A549 (cell line): ENCODE results near the gene CCDC38. TPM values are rescaled to one million over a fixed set of nuclear protein-coding genes. Genes with fewer than 3 reads are reported as not detected.

Experiments
- ATAC-seq, 2 experiments: fragments of 200-7000 bp in 1 of 2; fragments of >200 bp in 1 of 2; cut with Nextera tagmentation in 1 of 2; cut with Tn5 transposase in 1 of 2; 3 replicates each; pipeline versions ENCODE4 v1.8.0 to v1.9.1; 2018 to 2020; ENCODE audit warnings: mild to moderate bottlenecking in 1 of 2, moderate library complexity in 1 of 2
- CTCF ChIA-PET: fragments of 300-600 bp; sonication (Branson Sonifier 250); formaldehyde crosslinking; extraction: SDS; loops from one replicate; lab custom pipeline; 2021; ENCODE audit warnings: antibody characterized with exemption, inconsistent platforms; lab: Yijun Ruan, JAX
- POLR2A ChIA-PET: fragments of 350-600 bp; formaldehyde crosslinking; extraction: SDS; loops from one replicate; lab custom pipeline; 2021; ENCODE audit warnings: antibody characterized with exemption, inconsistent platforms; lab: Yijun Ruan, JAX
- DNase-seq, 2 experiments: peaks; one replicate each; pipeline versions ENCODE4 v3.0.0 to v3.0.0-alpha.2; 2011 to 2016; ENCODE audit warnings: low read depth in 1 of 2, low spot score in 1 of 2
- FAIRE-seq: peaks from 2 replicates; lab custom pipeline; 2011; peaks lifted over from hg19 to GRCh38; lab: Jason Lieb, UNC
- H3K27ac ChIP-seq, 2 experiments: fragments of >200 bp; sonication (Bioruptor Twin); formaldehyde crosslinking; 3 replicates each; pipeline ENCODE4 v1.5.1; 2016 to 2017
- H3K4me1 ChIP-seq: fragments of >200 bp; sonication (Bioruptor Twin); formaldehyde crosslinking; 3 replicates; pipeline ENCODE4 v1.6.1; 2016
- H3K4me2 ChIP-seq: fragments of >200 bp; sonication (Bioruptor Twin); formaldehyde crosslinking; 3 replicates; pipeline ENCODE4 v1.6.1; 2016
- H3K4me3 ChIP-seq: fragments of >200 bp; sonication (Bioruptor Twin); formaldehyde crosslinking; 3 replicates; pipeline ENCODE4 v1.5.1; 2016
- H3K9me3 ChIP-seq: fragments of >200 bp; sonication (Bioruptor Twin); formaldehyde crosslinking; 3 replicates; pipeline ENCODE4 v1.6.1; 2016
- BCL3 ChIP-seq: fragments of >200 bp; sonication (Bioruptor Twin); formaldehyde crosslinking; IDR thresholded peaks from 3 replicates; pipeline ENCODE4 v1.6.1; 2016
- CBX8 ChIP-seq: fragments of 200-600 bp; sonication (generic); IDR thresholded peaks from 2 replicates; pipeline ENCODE4 v1.6.1; 2016
- CHD2 ChIP-seq: fragments of 150-350 bp; IDR thresholded peaks from 2 replicates; pipeline ENCODE4 v1.6.1; 2014; ENCODE audit warnings: low read length; ENCODE audit not compliant: partially characterized antibody
- CHD4 ChIP-seq: fragments of 200-600 bp; sonication (generic); IDR thresholded peaks from 2 replicates; pipeline ENCODE4 v1.6.1; 2016; ENCODE audit warnings: antibody characterized with exemption, mild to moderate bottlenecking, borderline replicate concordance
- EHF ChIP-seq: fragments of 250-450 bp; sonication (Bioruptor Pico); IDR thresholded peaks from 2 replicates; pipeline ENCODE4 v1.5.0; 2020; ENCODE audit warnings: mild to moderate bottlenecking
- EHMT2 ChIP-seq: fragments of 200-600 bp; sonication (generic); IDR thresholded peaks from 2 replicates; pipeline ENCODE4 v1.6.1; 2016; ENCODE audit warnings: antibody characterized with exemption, low read depth, mild to moderate bottlenecking, moderate library complexity
- HES2 ChIP-seq: fragments of >200 bp; sonication (Bioruptor Twin); formaldehyde crosslinking; IDR thresholded peaks from 2 replicates; pipeline ENCODE4 v1.6.1; 2016
- HOXA7 ChIP-seq: fragments of 250-450 bp; sonication (Bioruptor Pico); IDR thresholded peaks from 2 replicates; pipeline ENCODE4 v1.5.0; 2020; ENCODE audit warnings: mild to moderate bottlenecking, moderate library complexity
- HOXB13 ChIP-seq: fragments of 250-450 bp; sonication (Bioruptor Pico); IDR thresholded peaks from 2 replicates; pipeline ENCODE4 v1.5.0; 2020; ENCODE audit warnings: low read depth, mild to moderate bottlenecking, moderate library complexity
- JUNB ChIP-seq: fragments of >200 bp; sonication (Bioruptor Twin); formaldehyde crosslinking; IDR thresholded peaks from 2 replicates; pipeline ENCODE4 v1.6.1; 2016
- MAFK ChIP-seq: fragments of 450-650 bp; IDR thresholded peaks from 2 replicates; pipeline ENCODE4 v1.6.1; 2014; ENCODE audit not compliant: partially characterized antibody
- PBX3 ChIP-seq: IDR thresholded peaks from 2 replicates; pipeline ENCODE4 v1.6.1; 2012
- POLR2A ChIP-seq: IDR thresholded peaks from 2 replicates; pipeline ENCODE4 v1.6.1; 2012; ENCODE audit warnings: mild to moderate bottlenecking, low read length
- RARB ChIP-seq: fragments of 250-450 bp; sonication (Bioruptor Pico); IDR thresholded peaks from 2 replicates; pipeline ENCODE4 v1.8.0; 2021; ENCODE audit warnings: mild to moderate bottlenecking, moderate library complexity
- REST ChIP-seq: fragments of 200-600 bp; sonication (generic); IDR thresholded peaks from 2 replicates; pipeline ENCODE4 v1.6.1; 2016; ENCODE audit warnings: antibody characterized with exemption, mild to moderate bottlenecking, moderate library complexity
- RFX5 ChIP-seq: fragments of 450-650 bp; IDR thresholded peaks from 2 replicates; pipeline ENCODE4 v1.7.1; 2014; ENCODE audit warnings: antibody characterized with exemption, mild to moderate bottlenecking, moderate library complexity
- RNF2 ChIP-seq: fragments of 200-600 bp; sonication (generic); IDR thresholded peaks from 2 replicates; pipeline ENCODE4 v1.6.1; 2016; ENCODE audit warnings: low read depth, mild to moderate bottlenecking, antibody characterized with exemption, moderate library complexity, borderline replicate concordance
- SMC3 ChIP-seq: fragments of >200 bp; sonication (Bioruptor Twin); formaldehyde crosslinking; IDR thresholded peaks from 3 replicates; pipeline ENCODE4 v1.6.1; 2018; ENCODE audit warnings: inconsistent platforms
- SREBF2 ChIP-seq: fragments of 450-650 bp; IDR thresholded peaks from 2 replicates; pipeline ENCODE4 v1.6.1; 2014; ENCODE audit warnings: mild to moderate bottlenecking, moderate library complexity
- USF2 ChIP-seq: fragments of 450-650 bp; IDR thresholded peaks from 2 replicates; pipeline ENCODE4 v1.6.1; 2014; ENCODE audit warnings: antibody characterized with exemption
- ZC3H11A ChIP-seq: fragments of 450-650 bp; IDR thresholded peaks from 2 replicates; pipeline ENCODE4 v1.6.1; 2014; ENCODE audit warnings: antibody characterized with exemption, mild to moderate bottlenecking
- ZFP36 ChIP-seq: fragments of 450-650 bp; IDR thresholded peaks from 2 replicates; pipeline ENCODE4 v1.6.1; 2014; ENCODE audit warnings: borderline replicate concordance; ENCODE audit not compliant: partially characterized antibody
- WGBS: methylation state at CpG from one replicate; pipeline ENCODE4 v1.1.6; 2017; ENCODE audit errors: missing lambda C conversion rate; 5-methylcytosine and 5-hydroxymethylcytosine counted together
- polyA plus RNA-seq, 4 experiments: library from polyadenylated mRNA; depleted of rRNA in 3 of 4; stranded (reverse); fragments of >200 nt; fragmentation: RNase III in 1 of 4; extraction: RNeasy Plus Mini Kit Qiagen cat#74134 plus additional on column Dnase treatment in 1 of 4; gene quantifications; 2 replicates in 3 of 4; 3 replicates in 1 of 4; pipeline ENCODE4 v1.2.3, GENCODE V29; 2011 to 2017

The CCDC38 gene
- polyA plus RNA-seq, 2 of the 4 experiments (the other 2 are of a cell fraction), result 0.18 to 0.41 TPM

- ATAC-seq (no peak), FAIRE-seq (no peak), DNase-seq (no peak)
- no peak overlapping the region for H3K4me2 ChIP-seq
- 89% methylated on average over 27 of the region's 27 CpGs for WGBS
- H3K9me3 ChIP-seq, result no peaks in the 10 kb centered on the region
- H3K4me3 ChIP-seq, result no peak overlapping the region
- POLR2A ChIA-PET, result interaction anchor here (6.5 kb wide), 1 partner anchor 14 kb away, joined by 28 read pairs; the partner anchor contains the start of genes AMDHD1 and CCDC38
- H3K4me1 ChIP-seq, result no peaks in the 10 kb centered on the region
- TF ChIP-seq SREBF2 (no peak), HOXB13 (CRISPR knock-in tag) (no peak), ZC3H11A (no peak), MAFK (no peak), RFX5 (no peak), HOXA7 (CRISPR knock-in tag) (no peak), USF2 (no peak), JUNB (no peak), EHF (no peak)
- H3K27ac ChIP-seq, result no peak overlapping the region
- CTCF ChIA-PET, result interaction anchor here (0.9 to 3.2 kb wide), 4 partner anchors 39 to 560 kb away, joined by 3 to 16 read pairs (median 5); no protein-coding TSS in a partner anchor
These were observed 14.2 kb upstream of the CCDC38 start for GRCh38 chr12:95956557-95957145.

GRCh38 chr12:95955549-95956159 is 13.2 kb upstream of the CCDC38 start:
- Histone ChIP-seq H3K27ac (no peak overlapping the region), H3K4me3 (no peak overlapping the region), H3K4me1 (no peaks in the 10 kb centered on the region), H3K4me2 (no peak overlapping the region), H3K9me3 (no peaks in the 10 kb centered on the region)
- WGBS, result 79% methylated on average over 7 of the region's 7 CpGs
- POLR2A ChIA-PET, result interaction anchor here (6.5 kb wide), 1 partner anchor 13 kb away, joined by 28 read pairs; the partner anchor contains the start of genes AMDHD1 and CCDC38
- DNase-seq (no peak), ATAC-seq (no peak), FAIRE-seq (no peak)
- TF ChIP-seq SMC3, result no peak
- no peak for TF ChIP-seq EHMT2
- TF ChIP-seq CBX8, result no peak
- no peak for TF ChIP-seq USF2
- no peak for TF ChIP-seq POLR2A
- no peak for TF ChIP-seq CHD4
- CTCF ChIA-PET, result interaction anchor here (2.1 to 3.2 kb wide), 2 partner anchors 12 to 38 kb away, joined by 11 to 16 read pairs; partner anchors contain the start of genes AMDHD1 and CCDC38

GRCh38 chr12:95953000-95953399 is 10.6 kb upstream of the CCDC38 start:
- Histone ChIP-seq H3K4me1 (no peaks in the 10 kb centered on the region), H3K9me3 (no peaks in the 10 kb centered on the region), H3K4me2 (no peak overlapping the region), H3K4me3 (no peak overlapping the region), H3K27ac (no peak overlapping the region)
- FAIRE-seq (no peak), ATAC-seq (no peak), DNase-seq (no peak)
- TF ChIP-seq EHF, result no peak
- TF ChIP-seq CHD2, result no peak
- TF ChIP-seq HES2, result no peak
- TF ChIP-seq REST, result no peak
- TF ChIP-seq BCL3, result no peak
- TF ChIP-seq ZFP36, result no peak
- TF ChIP-seq PBX3, result no peak
- TF ChIP-seq RNF2, result no peak
- TF ChIP-seq RARB (CRISPR knock-in tag), result no peak
- ChIA-PET POLR2A (interaction anchor here (6.5 kb wide), 1 partner anchor 10 kb away, joined by 28 read pairs; the partner anchor contains the start of genes AMDHD1 and CCDC38), CTCF (interaction anchor here (1.0 to 2.2 kb wide), 3 partner anchors 10 to 35 kb away, joined by 5 to 13 read pairs (median 7); partner anchors contain the start of genes AMDHD1 and CCDC38)
- 67% methylated on average over 1 of the region's 1 CpG for WGBS
